Mononuclear cell (primary cell): ENCODE measurements around the gene ZNF280B. TPM values are rescaled to one million over a fixed set of nuclear protein-coding genes. Genes with fewer than 3 reads are reported as not detected.
A peak's percentile ranks its signal among the peaks of the same experiment; 100 is the strongest.
"Not testable (repeated sequence)": the region's sequence is repeated elsewhere in the genome, so short reads cannot be mapped to it uniquely, and the experiment has no call there.

ENCODE experiments used
- H3K27me3 ChIP-seq: 2 replicates; pipeline ENCODE4 v1.6.0; 2011; ENCODE audit warnings: low read length, control low read depth; ENCODE audit not compliant: insufficient read depth
- H3K4me1 ChIP-seq: 2 replicates; pipeline ENCODE4 v1.5.1; 2011; ENCODE audit warnings: mild to moderate bottlenecking, low read length, control low read depth; ENCODE audit not compliant: insufficient read depth
- H3K4me3 ChIP-seq: 2 replicates; pipeline ENCODE4 v1.5.1; 2011; ENCODE audit warnings: mild to moderate bottlenecking, low read length, moderate library complexity
- H3K9me3 ChIP-seq: 2 replicates; pipeline ENCODE4 v1.5.1; 2011; ENCODE audit warnings: low read depth, mild to moderate bottlenecking, control low read depth, low read length
- total RNA-seq: library from RNA; depleted of rRNA; stranded (reverse); fragments of >200 nt; gene quantifications from one replicate; pipeline ENCODE4 v1.2.3, GENCODE V29; 2012

The ZNF280B gene
- total RNA-seq, 1 donor, result 1.2 TPM

- Histone ChIP-seq H3K4me1 (peaks cover 6% of the 10 kb centered on the region), H3K27me3 (no peaks in the 10 kb centered on the region), H3K4me3 (no peak overlapping the region), H3K9me3 (no peaks in the 10 kb centered on the region)
Observed at GRCh38 chr22:22523494-22523893, 15.0 kb upstream of the ZNF280B start.

GRCh38 chr22:22521631-22522030, 13.1 kb upstream of the ZNF280B start:
- H3K4me1 ChIP-seq, result peaks cover 6% of the 10 kb centered on the region
- no peak overlapping the region for H3K4me3 ChIP-seq
- H3K9me3 ChIP-seq, result no peaks in the 10 kb centered on the region
- no peaks in the 10 kb centered on the region for H3K27me3 ChIP-seq

GRCh38 chr22:22520667-22521602, 12.4 kb upstream of the ZNF280B start:
- H3K27me3 ChIP-seq, result no peaks in the 10 kb centered on the region
- H3K4me3 ChIP-seq, result no peak overlapping the region
- no peaks in the 10 kb centered on the region for H3K9me3 ChIP-seq
- peaks cover 3% of the 10 kb centered on the region for H3K4me1 ChIP-seq

DNA sequence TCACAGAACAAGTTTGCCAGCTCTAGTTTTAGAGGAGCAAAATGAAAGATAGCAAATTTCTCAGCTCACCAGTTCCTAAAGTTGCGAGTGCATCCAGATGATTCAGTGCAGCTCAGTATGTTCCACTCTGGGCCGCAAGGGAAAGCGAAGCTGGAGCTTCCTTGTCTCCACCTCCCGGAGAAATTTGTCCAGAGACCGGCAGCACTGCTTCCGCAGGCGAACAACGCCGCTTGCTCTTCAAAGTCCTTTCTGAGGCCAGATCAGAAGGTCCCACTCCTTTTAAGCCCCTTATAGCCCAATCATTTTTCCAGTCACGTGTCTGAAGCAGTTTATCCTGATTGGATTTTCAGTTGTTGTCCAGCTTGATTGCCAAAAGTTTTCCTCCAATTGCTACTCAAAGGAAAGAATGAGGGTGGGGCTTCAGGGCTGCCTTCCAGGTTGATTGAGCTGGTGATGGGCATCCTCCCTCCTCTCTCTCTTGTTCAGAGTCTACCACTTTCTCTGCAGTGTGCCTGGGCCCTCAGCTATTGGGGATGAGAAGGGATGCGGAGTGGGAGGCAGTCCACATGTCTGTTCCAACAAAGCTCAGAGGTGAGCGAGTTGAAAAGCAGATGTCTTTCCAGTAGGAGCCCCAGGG, 11.6 kb upstream of the ZNF280B start, which contains the start of gene ZNF280A:
Gene ZNF280A (minus strand): TSS at position 251 of the 637 bp plus-strand sequence. CDS start 4,640 bp downstream, outside the sequence.
- Histone ChIP-seq H3K27me3 (no peaks in the 10 kb centered on the region), H3K4me3 (no peak within 1 kb of the TSS), H3K9me3 (no peaks in the 10 kb centered on the region), H3K4me1 (no peaks in the 10 kb centered on the region)

GRCh38 chr22:22519591-22519990, 11.0 kb upstream of the ZNF280B start:
- H3K4me1 ChIP-seq, result no peaks in the 10 kb centered on the region
- H3K9me3 ChIP-seq, result no peaks in the 10 kb centered on the region
- H3K27me3 ChIP-seq, result no peaks in the 10 kb centered on the region
- H3K4me3 ChIP-seq, result no peak overlapping the region

DNA sequence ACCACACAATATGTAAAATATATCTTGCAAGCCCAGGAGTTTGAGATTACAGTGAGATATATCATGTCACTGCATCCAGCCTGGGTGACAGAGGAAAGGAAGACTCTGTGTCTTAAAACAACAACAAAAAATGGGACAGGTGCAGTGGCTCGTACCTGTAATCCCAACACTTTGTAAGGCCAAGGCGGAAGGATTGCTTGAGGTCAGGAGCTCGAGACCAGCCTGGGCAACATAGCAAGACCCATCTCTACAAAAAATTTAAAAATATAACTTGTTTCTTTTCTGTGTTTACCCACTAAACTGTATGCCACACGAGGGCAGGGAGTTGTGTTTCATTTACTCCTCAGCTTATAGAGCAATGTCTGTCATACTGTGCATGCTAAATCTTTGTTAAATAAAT, 8.4 kb upstream of the ZNF280B start:
- H3K9me3 ChIP-seq, result no peaks in the 10 kb centered on the region

DNA sequence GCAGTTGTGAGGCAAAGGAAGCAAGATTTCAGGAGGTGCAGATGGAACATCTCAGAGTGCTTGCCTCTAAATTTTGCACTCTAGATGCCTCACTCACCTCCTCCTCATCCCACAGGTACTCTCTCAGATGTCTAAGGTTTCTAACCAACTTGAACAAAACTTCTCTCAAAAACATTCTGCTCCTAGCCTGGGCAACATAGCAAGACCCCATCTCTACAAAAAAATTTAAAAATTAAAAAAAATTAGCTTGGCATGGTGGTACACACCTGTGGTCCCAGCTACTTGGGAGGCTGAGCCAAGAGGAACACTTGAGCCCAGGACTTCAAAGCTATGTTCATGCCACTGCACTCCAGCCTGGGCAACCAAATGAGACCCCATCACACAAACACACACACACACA, 7.3 kb upstream of the ZNF280B start:
- no peak overlapping the region for H3K4me3 ChIP-seq
- no peaks in the 10 kb centered on the region for H3K9me3 ChIP-seq
- H3K4me1 ChIP-seq, result no peaks in the 10 kb centered on the region
- H3K27me3 ChIP-seq, result no peaks in the 10 kb centered on the region

More for the DNA sequence above, 8.4 kb upstream of the ZNF280B start:
- no peaks in the 10 kb centered on the region for H3K27me3 ChIP-seq
- no peaks in the 10 kb centered on the region for H3K4me1 ChIP-seq
- no peak overlapping the region for H3K4me3 ChIP-seq

DNA sequence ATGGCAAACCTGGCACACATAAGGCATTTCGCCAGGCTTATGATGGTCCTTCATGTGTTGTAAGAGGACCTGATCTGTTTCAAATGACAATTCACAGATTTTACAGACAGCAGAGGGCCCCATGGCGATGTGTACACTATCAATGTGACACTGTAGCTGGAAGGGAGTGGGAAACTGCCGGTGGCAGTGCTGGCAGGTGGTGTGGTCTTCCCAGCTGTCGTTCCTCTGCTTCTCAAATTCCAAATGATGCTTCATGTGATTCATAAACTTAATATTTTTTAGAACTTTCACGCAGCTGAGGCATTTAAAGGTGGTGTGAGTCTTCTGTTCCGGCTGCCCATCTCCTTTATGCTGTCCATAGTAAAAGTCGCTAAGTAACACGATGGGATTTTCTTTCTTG, 5.9 kb upstream of the ZNF280B start:
- not testable (repeated sequence) for H3K4me1 ChIP-seq, H3K9me3 ChIP-seq, H3K4me3 ChIP-seq, H3K27me3 ChIP-seq

DNA sequence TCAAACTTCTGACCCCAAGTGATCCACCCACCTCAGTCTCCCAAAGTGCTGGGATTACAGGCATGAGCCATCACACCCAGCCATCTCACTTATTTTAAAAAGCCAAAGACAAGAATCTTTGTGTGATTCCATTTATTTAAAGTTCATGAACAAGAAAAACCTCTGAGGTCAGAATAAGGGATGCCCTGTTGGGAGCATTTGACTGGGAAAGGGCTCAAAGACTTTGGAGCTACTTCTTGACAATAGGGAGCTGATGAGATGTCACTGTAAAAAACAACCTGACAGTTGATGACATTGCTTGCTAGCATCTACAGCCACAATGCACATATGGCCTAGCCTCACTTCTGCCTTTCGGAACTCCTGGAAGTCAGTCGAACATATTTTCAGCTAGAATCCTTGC, 5.1 kb upstream of the ZNF280B start:
- peaks cover 4% of the 10 kb centered on the region for H3K4me1 ChIP-seq
- H3K27me3 ChIP-seq, result no peaks in the 10 kb centered on the region
- H3K9me3 ChIP-seq, result no peaks in the 10 kb centered on the region
- no peak overlapping the region for H3K4me3 ChIP-seq

GRCh38 chr22:22512951-22513350, 4.4 kb upstream of the ZNF280B start:
- H3K4me1 ChIP-seq, result peaks cover 11% of the 10 kb centered on the region
- no peaks in the 10 kb centered on the region for H3K9me3 ChIP-seq
- H3K27me3 ChIP-seq, result no peaks in the 10 kb centered on the region
- no peak overlapping the region for H3K4me3 ChIP-seq

GRCh38 chr22:22510833-22511232, 2.3 kb upstream of the ZNF280B start:
- not testable (repeated sequence) for H3K27me3 ChIP-seq, H3K4me3 ChIP-seq, H3K9me3 ChIP-seq
- peaks cover 12% of the 10 kb centered on the region for H3K4me1 ChIP-seq

DNA sequence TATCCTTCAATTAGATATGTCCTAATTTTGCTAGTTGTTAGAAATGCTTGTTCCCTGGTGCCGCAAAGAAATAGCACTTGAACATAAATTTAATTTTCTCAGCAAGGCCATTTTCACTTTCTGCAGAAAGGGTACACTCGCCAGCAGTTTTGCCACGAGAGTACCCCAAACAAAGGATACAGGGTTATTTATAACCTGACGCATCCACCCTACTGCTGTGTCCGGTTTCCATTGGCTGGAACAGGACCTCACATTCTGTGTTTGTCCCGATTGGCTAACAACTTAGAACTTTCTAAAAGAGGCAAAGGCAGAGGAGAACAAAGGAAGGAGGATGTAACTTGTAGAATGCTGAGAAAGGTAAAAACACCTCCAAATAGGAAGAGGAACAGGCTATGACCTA, 1.4 kb upstream of the ZNF280B start:
- not testable (repeated sequence) for H3K27me3 ChIP-seq, H3K4me3 ChIP-seq, H3K9me3 ChIP-seq
- H3K4me1 ChIP-seq, result peaks cover 12% of the 10 kb centered on the region

DNA sequence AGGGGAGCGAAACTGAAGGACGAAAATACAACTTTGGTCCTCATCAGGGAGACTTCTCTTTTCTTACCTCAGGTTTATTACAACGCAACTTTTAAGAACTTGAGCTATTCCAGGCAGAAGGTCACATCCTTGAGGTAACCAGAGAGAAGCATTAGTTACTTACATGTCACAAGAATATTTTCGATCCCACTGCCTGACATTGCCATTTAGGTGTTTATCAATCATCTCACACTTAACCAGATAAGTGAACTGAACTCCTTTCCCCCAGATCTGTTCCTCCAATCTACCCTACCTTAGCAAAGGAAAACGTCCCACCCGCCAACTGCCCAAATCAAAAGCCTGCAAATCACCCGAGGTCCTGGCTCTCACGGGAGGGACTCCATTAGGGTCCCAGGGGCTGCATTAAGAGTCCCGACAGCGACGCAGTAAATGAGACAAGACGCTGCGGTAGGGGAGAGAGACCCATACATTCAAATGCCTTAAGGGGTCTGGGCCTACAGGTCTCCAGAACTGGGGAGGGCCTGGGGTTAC, 734 bp downstream of the ZNF280B start:
- Histone ChIP-seq H3K4me1 (peaks cover 12% of the 10 kb centered on the region), H3K9me3 (no peaks in the 10 kb centered on the region), H3K4me3 (peak overlapping the region; percentile 55), H3K27me3 (no peaks in the 10 kb centered on the region)

DNA sequence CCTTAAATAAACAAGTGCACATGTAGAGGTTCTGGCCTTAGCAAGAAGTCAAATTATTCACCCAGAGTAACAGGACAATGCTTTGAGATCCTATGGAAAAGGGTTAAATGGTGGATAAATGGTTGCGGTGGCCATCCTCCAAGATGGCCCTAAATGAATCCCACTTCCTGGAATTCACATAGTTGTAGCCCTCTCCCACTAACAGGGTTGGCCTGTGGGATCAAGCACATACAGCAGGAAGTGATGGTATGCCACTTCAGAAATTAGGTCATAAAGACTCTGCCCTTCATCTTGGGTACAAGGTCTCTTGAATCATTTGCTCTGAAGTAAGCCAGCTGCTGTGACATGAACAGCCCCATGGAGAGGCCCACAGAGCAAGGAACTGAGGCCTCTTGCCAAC, 1.8 kb downstream of the ZNF280B start:
- Histone ChIP-seq H3K4me3 (no peak overlapping the region), H3K4me1 (peaks cover 12% of the 10 kb centered on the region), H3K27me3 (no peaks in the 10 kb centered on the region), H3K9me3 (no peaks in the 10 kb centered on the region)

- H3K27me3 ChIP-seq, result no peaks in the 10 kb centered on the region
- H3K4me1 ChIP-seq, result no peaks in the 10 kb centered on the region
Observed at GRCh38 chr22:22498267-22498666, 10.3 kb downstream of the ZNF280B start.

More at GRCh38 chr22:22498267-22498666, 10.3 kb downstream of the ZNF280B start:
- no peak overlapping the region for H3K4me3 ChIP-seq
- no peaks in the 10 kb centered on the region for H3K9me3 ChIP-seq
